ENCODE measurements around the gene STIP1. TPM values are rescaled to one million over a fixed set of nuclear protein-coding genes. Genes with fewer than 3 reads are reported as not detected.

Gene STIP1
- total and polyA plus RNA-seq, 2 of the 8 experiments (the other 6 are each of a cell fraction or from before 2014, with no cell fraction given) = 140 to 329 TPM

DNA sequence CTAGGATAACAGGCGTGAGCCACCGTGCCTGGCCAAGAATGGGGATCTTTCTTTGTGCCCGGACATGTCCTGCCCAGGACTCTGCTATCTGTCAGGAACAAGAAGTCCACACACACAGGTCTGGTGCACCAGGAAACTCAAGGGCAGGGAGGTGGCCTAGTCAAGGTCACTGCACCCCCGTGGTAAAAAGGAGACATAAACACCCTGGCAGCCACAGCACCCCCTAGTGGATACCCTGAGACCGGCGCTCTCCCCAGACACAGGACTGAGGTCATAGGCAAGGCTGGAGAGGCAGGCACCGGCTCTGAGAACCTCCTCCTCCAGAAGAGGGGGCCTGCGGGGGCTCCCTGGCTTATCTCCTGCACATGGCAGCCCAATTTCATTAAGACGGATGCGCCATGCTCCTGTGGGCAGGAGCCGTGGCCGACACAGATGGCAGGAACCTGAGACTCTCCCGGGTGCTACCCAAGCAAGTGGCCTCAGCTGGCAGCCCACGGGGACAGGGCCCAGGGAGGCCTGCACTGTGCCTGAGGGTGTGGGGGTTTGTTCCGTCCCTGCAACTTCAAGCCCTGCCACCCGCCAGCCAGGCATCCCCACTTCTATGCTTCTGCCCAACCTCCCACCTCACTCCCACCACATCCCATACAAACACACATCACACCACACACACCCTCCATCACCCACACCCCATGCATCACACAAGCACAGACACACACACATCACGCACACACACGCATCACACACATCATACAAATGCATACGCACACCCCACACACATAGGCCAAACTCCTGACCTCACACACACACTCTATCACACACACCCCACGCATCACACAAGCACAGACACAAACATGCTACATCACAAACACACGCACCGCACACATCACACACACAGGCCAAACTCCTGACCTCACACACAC lies 39.7 kb upstream of the STIP1 start:
- no peak for FAIRE-seq
- TF ChIP-seq MAFK (IDR thresholded peaks at IDR 0.05; ENCODE audit: low read depth, low read length) (no peak), YY1 (IDR thresholded peaks at IDR 0.05; ENCODE audit: low read depth, low read length) (0 out of 2 replicates have a peak, but pooled peaks have one; percentile 19), SIX5 (IDR thresholded peaks at IDR 0.05; ENCODE audit: low read depth, low read length) (no peak), SP1 (IDR thresholded peaks at IDR 0.05; ENCODE audit: low read depth, low read length) (no peak), JUND (IDR thresholded peaks at IDR 0.05; ENCODE audit: low read length) (peak; percentile 75)
- TF ChIP-seq, protein P1, sequence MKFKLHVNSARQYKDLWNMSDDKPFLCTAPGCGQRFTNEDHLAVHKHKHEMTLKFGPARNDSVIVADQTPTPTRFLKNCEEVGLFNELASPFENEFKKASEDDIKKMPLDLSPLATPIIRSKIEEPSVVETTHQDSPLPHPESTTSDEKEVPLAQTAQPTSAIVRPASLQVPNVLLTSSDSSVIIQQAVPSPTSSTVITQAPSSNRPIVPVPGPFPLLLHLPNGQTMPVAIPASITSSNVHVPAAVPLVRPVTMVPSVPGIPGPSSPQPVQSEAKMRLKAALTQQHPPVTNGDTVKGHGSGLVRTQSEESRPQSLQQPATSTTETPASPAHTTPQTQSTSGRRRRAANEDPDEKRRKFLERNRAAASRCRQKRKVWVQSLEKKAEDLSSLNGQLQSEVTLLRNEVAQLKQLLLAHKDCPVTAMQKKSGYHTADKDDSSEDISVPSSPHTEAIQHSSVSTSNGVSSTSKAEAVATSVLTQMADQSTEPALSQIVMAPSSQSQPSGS (IDR thresholded peaks at IDR 0.05; ENCODE audit: low read length) = peak; percentile 59; the same call in 1 of the 2 replicates
- TF ChIP-seq, protein P2, sequence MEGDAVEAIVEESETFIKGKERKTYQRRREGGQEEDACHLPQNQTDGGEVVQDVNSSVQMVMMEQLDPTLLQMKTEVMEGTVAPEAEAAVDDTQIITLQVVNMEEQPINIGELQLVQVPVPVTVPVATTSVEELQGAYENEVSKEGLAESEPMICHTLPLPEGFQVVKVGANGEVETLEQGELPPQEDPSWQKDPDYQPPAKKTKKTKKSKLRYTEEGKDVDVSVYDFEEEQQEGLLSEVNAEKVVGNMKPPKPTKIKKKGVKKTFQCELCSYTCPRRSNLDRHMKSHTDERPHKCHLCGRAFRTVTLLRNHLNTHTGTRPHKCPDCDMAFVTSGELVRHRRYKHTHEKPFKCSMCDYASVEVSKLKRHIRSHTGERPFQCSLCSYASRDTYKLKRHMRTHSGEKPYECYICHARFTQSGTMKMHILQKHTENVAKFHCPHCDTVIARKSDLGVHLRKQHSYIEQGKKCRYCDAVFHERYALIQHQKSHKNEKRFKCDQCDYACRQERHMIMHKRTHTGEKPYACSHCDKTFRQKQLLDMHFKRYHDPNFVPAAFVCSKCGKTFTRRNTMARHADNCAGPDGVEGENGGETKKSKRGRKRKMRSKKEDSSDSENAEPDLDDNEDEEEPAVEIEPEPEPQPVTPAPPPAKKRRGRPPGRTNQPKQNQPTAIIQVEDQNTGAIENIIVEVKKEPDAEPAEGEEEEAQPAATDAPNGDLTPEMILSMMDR (IDR thresholded peaks at IDR 0.05; ENCODE audit: control extremely low read depth in 1 of 3, insufficient read depth in 1 of 3, low read depth in 1 of 3, low read length in 3 of 3) = peak in 2 of 3 experiments; percentile 92 to 94; a peak in 3 of 4 replicates

More for the DNA sequence above, 39.7 kb upstream of the STIP1 start:
- Histone ChIP-seq H3K4ac (replicated peaks; ENCODE audit: insufficient read length, low read depth, low read length) (no peak overlapping the region), H2BK12ac (ENCODE audit: low read depth, low read length) (peak overlapping the region; percentile 56; the same call in 1 of the 2 replicates), H2BK120ac (replicated peaks; ENCODE audit: low read depth, low read length) (no peak overlapping the region), H3K9me3 (ENCODE audit: insufficient read depth in 2 of 2, low read depth in 1 of 2, low read length in 1 of 2) (no peaks in the 10 kb centered on the region), H2BK5ac (ENCODE audit: low read depth, low read length) (no peak overlapping the region), H3K79me2 (ENCODE audit: control insufficient read depth in 1 of 2, insufficient read depth in 2 of 2, low read length in 2 of 2) (no peaks in the 10 kb centered on the region), H3K27me3 (replicated peaks in 1 of 4; ENCODE audit: control insufficient read depth in 3 of 4, extremely low read depth in 1 of 4, insufficient read depth in 3 of 4, low read length in 3 of 4) (peaks cover 0 to 26% (median 5%) of the 10 kb centered on the region in 4 experiments; a peak in 2 of 7 replicates), H3K56ac (replicated peaks; ENCODE audit: insufficient read length, low read depth, low read length) (peak overlapping the region; percentile 24), H3K23ac (ENCODE audit: insufficient read length) (no peak overlapping the region), H4K5ac (ENCODE audit: insufficient read length, low read depth, low read length) (no peak overlapping the region), H3K27ac (ENCODE audit: low read depth, low read length) (no peak overlapping the region), H4K91ac (replicated peaks; ENCODE audit: insufficient read length, low read length) (peak overlapping the region; percentile 93), H3K36me3 (ENCODE audit: control insufficient read depth in 2 of 4, insufficient read depth in 4 of 4, low read length in 3 of 4) (no peaks in the 10 kb centered on the region; a peak in 1 of 8 replicates), H3K23me2 (ENCODE audit: low read depth, low read length) (peaks cover 4% of the 10 kb centered on the region; the same call in 1 of the 2 replicates), H3K18ac (ENCODE audit: extremely low read depth, low read length) (peak overlapping the region; percentile 71), H3K4me3 (ENCODE audit: extremely low read depth in 1 of 4, insufficient read depth in 2 of 4, low read depth in 3 of 4, low read length in 4 of 4) (no peak overlapping the region), H3K4me2 (ENCODE audit: insufficient read depth in 1 of 2, low read depth in 2 of 2, low read length in 2 of 2) (no peak overlapping the region), H2BK15ac (ENCODE audit: low read length) (0 out of 2 replicates have a peak overlapping the region, but pooled peaks have one; percentile 74), H2BK20ac (ENCODE audit: low read length) (no peak overlapping the region), H2AFZ (ENCODE audit: low read length) (no peak overlapping the region), H3K9ac (replicated peaks in 1 of 4; ENCODE audit: extremely low read depth in 1 of 4, low read depth in 3 of 4, low read length in 3 of 4) (no peak overlapping the region), H3K14ac (ENCODE audit: insufficient read length) (no peak overlapping the region), H4K8ac (ENCODE audit: extremely low read depth, insufficient read depth, low read length) (no peak overlapping the region), H4K20me1 (replicated peaks in 1 of 2; ENCODE audit: control insufficient read depth in 1 of 2, insufficient read depth in 2 of 2, low read length in 2 of 2) (peaks cover 8 to 23% of the 10 kb centered on the region in 2 experiments), H2AK5ac (ENCODE audit: low read depth, low read length) (peak overlapping the region; percentile 90), H3K79me1 (ENCODE audit: low read depth, low read length) (no peaks in the 10 kb centered on the region), H3K4me1 (replicated peaks in 1 of 4; ENCODE audit: control insufficient read depth in 3 of 4, insufficient read depth in 4 of 4, low read length in 3 of 4) (peaks cover 0 to 8% (median 2%) of the 10 kb centered on the region in 4 experiments; a peak in 5 of 7 replicates)
- ChIA-PET POLR2A (ENCODE audit: partially characterized antibody) (no interaction called here), CTCF (ENCODE audit: partially characterized antibody) (interaction anchor here (0.6 to 14.9 kb wide), 23 partner anchors 12 to 820 kb away, joined by 3 to 291 read pairs (median 4); partner anchors contain the start of genes FLRT1 and MACROD1)
- WGBS, 2 experiments (ENCODE audit: extremely low coverage in 1 of 2, insufficient coverage in 1 of 2, insufficient read length in 1 of 2, insufficient replicate concordance in 2 of 2, low coverage in 1 of 2, low lambda C conversion rate in 2 of 2, missing lambda C conversion rate in 1 of 2) = 70% methylated on average over 22 of the region's 22 CpGs; no CpG with 5 or more reads in 1 of the 2 experiments
- DNase-seq (ENCODE audit: low read depth in 1 of 2, low spot score in 2 of 2) = peak; percentile 69 to 90

All from H1 (cell line).